HG02970 (cell line): ENCODE data around the gene MAN1B1.
A peak's percentile ranks its signal among the peaks of the same experiment; 100 is the strongest.

Experiments used
- ATAC-seq: cut with Tn5 transposase; IDR thresholded peaks from one replicate; pipeline ENCODE4 v1.9.1; 2021; ENCODE audit warnings: mild to moderate bottlenecking, moderate library complexity, moderate number of reproducible peaks; ENCODE audit not compliant: unreplicated experiment, low FRiP score

Gene MAN1B1

GRCh38 chr9:137067860-137068538, 18.8 kb upstream of the MAN1B1 start:
- no peak for ATAC-seq

- no peak for ATAC-seq
Observed at GRCh38 chr9:137068539-137069507, 18.0 kb upstream of the MAN1B1 start.

GRCh38 chr9:137069508-137070091, 17.2 kb upstream of the MAN1B1 start:
- peak; percentile 26 for ATAC-seq

GRCh38 chr9:137070201-137070905, 16.4 kb upstream of the MAN1B1 start, which contains the start of gene SAPCD2:
Gene SAPCD2, minus strand, starts transcription at chr9:137070557. Its CDS starts 97 bp downstream, at chr9:137070460.
- peak; percentile 60 for ATAC-seq

- no peak for ATAC-seq
Observed at GRCh38 chr9:137070906-137071275, 15.9 kb upstream of the MAN1B1 start.

GRCh38 chr9:137071282-137071681, 15.5 kb upstream of the MAN1B1 start:
- no peak for ATAC-seq

- no peak for ATAC-seq
Observed at GRCh38 chr9:137073992-137074399, 12.8 kb upstream of the MAN1B1 start.

- ATAC-seq = no peak
Observed at GRCh38 chr9:137074657-137075274, 12.0 kb upstream of the MAN1B1 start.

GRCh38 chr9:137075275-137075775, 11.5 kb upstream of the MAN1B1 start:
- no peak for ATAC-seq

GRCh38 chr9:137076636-137077009, 10.2 kb upstream of the MAN1B1 start:
- ATAC-seq = no peak

GRCh38 chr9:137077010-137077747, 9.6 kb upstream of the MAN1B1 start, which contains the start of gene UAP1L1:
Gene UAP1L1, plus strand, starts transcription at chr9:137077517. Its CDS starts 16 bp downstream, at chr9:137077533.
- ATAC-seq = peak; percentile 62

- peak; percentile 16 for ATAC-seq
Observed at GRCh38 chr9:137077758-137078693, 8.8 kb upstream of the MAN1B1 start.

GRCh38 chr9:137078701-137079400, 7.9 kb upstream of the MAN1B1 start:
- ATAC-seq = no peak

GRCh38 chr9:137079401-137079787, 7.4 kb upstream of the MAN1B1 start:
- ATAC-seq = no peak

GRCh38 chr9:137080260-137081122, 6.3 kb upstream of the MAN1B1 start:
- no peak for ATAC-seq

GRCh38 chr9:137082222-137082924, 4.4 kb upstream of the MAN1B1 start:
- ATAC-seq = no peak
